ENCODE data around the gene TBC1D10A.

Gene TBC1D10A, protein sequence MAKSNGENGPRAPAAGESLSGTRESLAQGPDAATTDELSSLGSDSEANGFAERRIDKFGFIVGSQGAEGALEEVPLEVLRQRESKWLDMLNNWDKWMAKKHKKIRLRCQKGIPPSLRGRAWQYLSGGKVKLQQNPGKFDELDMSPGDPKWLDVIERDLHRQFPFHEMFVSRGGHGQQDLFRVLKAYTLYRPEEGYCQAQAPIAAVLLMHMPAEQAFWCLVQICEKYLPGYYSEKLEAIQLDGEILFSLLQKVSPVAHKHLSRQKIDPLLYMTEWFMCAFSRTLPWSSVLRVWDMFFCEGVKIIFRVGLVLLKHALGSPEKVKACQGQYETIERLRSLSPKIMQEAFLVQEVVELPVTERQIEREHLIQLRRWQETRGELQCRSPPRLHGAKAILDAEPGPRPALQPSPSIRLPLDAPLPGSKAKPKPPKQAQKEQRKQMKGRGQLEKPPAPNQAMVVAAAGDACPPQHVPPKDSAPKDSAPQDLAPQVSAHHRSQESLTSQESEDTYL

DNA sequence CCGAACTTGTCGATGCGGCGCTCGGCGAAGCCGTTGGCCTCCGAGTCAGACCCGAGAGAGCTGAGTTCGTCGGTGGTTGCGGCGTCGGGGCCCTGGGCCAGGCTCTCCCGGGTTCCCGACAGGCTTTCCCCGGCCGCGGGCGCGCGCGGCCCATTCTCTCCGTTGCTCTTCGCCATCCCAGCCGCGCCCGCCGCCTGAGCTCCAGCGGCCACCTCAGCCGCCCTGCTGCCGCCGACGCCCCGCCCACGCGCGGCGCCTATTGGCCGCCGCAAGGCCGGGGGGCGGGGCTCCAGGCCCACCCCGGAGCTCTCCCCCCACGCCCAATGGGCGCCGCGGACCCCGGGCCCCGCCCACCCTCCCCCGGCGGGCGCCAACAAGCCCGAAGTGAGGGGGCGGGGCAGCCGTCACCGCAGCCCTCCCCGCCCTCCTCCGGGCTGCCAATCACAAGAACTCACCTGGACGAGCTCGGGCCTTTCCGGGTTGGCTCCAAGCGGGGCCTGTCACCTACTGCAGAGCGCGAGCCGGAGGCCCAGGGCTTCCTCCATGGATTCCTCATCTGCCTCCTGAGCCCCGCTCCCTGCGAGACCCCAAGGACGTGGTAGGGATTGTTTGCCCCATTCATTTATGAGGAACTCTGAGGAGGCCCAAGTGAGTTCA lies at the start of gene TBC1D10A:
Gene TBC1D10A (minus strand): TSS at position 236 of the 657 bp plus-strand sequence. CDS start 60 bp downstream, at position 176.
- peak; percentile 73 for DNase-seq

DNA sequence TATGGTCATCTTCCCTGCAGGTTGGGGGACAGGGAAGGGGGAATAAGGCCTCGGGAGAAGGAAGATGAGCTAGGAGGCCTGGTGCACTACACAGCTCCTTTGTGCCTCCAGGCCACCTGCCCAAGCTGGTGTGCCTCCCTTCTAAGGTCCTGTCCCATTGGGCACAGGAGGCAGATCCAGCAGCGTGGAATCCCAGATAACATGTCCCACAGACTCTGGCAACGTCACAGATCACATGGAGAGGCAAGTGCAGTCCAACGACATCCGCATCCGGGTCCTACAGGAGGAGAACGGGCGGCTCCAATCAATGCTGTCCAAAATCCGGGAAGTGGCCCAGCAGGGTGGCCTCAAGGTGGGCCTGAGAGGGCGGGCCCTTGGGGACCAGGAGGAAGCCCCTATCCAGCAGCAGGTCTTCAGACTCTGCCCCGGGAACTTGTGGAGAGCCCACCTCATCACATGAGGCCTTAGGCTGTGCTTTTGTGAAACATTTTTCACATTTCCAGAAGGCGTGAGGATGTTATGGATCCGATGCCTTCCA lies 48.6 kb upstream of the TBC1D10A start:
- DNase-seq: no peak

DNA sequence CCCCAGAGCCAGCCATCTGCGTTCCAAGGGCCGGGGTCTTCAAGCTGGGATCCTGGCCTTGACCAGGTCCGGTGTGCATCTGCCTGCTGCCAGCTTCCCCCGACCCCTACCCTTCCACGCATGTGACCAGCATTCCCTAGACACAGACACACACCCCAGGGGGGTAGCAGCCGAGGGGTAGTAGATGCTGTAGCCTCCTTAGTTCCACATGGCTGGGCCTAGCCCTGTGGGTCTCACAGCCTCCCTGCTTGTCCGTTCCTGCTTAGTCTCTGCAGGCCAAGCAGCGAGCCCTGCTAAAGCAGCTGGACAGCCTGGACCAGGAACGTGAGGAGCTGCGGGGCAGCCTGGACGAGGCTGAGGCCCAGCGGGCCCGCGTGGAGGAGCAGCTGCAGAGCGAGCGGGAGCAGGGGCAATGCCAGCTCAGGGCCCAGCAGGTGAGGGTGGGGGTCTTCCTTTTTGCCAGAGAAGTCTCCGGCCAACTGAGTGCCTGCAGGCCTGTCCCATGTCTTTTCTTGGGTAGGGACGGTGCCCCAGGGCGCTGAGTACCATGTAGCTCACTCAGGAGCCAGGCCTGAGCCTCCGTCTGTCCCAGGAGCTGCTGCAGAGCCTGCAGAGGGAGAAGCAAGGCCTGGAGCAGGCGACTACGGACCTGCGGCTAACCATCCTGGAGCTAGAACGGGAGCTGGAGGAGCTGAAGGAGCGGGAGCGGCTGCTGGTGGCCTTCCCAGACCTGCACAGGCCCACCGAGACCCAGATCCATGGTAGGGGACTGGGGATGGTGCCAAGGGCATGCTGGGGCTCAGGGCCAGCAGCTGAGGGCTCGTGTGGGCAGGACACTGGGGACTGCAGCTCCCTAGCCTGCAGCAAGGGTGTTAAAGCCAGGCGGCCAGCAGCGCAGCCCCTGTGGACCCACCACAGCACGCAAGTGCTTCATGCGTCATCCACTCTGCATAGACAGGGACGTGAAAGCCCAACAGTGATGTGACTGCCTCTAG lies 46.9 kb upstream of the TBC1D10A start:
- no peak for DNase-seq

DNA sequence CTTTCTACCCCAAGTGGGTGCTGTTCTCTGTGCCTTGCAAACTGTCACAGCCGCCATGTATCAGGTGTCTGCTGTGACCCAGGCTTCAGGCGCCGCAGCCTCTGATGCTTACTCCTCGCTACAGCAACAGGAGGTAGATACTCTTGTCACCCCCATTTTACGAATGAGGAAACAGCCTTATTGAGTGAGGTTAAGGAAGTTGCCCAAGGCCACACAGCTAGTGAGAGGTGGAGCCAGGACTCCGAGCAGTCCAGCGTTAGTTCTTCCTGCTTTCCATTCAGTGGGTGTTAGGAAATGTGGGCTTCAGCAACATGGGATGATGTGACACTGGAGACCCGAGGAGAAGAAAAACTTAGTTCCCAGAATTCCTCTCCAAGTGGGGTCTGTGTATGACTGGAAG lies 46.2 kb upstream of the TBC1D10A start:
- no peak for DNase-seq

DNA sequence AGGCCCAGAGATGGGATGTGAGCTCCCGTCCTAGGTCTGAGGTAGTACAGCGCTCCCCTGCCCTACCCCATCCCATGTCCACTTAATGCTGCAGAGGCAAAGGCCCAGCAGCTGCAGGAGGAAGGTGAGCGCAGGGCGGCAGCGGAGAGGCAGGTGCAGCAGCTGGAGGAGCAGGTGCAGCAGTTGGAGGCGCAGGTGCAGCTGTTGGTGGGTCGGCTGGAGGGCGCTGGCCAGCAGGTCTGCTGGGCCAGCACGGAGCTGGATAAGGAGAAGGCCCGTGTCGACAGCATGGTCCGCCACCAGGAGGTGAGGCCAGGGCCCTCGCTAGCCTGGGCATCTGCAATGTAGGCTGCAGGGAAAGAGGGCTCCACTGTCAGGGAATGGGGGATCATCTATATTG lies 45.2 kb upstream of the TBC1D10A start:
- DNase-seq: no peak

DNA sequence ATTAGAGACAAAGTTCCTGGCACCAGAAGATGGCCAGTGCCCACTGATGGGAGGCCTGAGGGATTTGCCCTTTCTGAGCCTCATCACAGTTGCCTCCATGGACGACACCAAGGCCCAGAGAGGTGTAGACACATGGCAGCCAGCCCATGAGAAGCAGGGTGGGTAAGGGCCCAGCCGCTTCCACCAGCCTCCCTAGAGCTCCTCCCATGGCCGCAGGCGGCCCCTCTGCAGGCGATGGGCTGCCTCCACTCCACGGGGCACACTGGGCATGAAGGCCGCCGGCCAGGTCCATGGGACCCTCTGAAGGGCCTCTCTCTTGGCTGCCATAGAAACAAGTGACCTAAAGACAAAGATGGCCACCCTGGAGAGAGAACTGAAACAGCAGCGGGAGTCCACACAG lies 44.6 kb upstream of the TBC1D10A start:
- DNase-seq: no peak

DNA sequence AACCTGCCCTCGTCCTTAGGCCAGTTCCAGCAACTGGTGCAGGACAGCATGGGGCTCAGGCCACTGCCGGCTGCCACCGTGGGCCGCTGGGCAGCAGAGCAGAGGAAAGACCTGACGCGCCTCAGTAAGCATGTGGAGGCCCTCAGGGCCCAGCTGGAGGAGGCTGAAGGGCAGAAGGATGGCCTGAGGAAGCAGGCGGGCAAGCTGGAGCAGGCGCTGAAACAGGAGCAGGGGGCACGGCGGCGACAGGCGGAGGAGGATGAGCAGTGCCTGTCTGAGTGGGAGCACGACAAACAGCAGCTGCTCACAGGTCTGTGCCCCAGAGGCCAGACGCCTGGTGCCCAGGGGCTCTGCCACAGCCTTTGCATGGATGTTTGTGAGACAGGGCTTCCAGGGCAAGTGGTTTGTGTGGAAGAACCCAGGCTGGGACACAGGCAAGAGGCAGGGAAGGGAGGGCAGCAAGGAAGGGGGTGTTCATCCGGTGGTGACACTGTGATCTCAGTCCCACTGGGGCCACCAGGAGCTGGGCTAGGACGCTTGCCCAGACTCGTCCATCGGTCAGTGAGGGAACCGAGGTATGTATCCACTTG lies 44.0 kb upstream of the TBC1D10A start:
- no peak for DNase-seq

DNA sequence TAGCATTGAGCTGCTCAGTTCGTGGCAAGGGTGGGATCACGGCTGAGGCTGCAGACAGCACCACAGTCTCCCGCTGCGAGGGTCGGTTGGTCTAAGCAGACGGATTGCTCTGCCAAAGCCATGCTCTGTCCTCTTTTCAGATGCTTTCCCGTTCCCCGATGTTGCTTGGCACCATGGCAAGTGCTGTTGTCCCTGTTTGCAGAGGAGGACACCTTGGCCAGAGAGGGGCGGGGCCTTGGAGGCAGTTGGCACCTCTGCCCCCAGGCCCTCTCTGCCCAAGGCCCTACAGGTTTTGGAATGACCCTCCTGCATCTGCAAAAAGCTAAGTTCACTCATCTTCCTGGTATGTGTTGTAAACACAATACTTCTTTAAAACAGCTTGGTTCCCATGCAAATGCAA lies 41.7 kb upstream of the TBC1D10A start:
- no peak for DNase-seq

DNA sequence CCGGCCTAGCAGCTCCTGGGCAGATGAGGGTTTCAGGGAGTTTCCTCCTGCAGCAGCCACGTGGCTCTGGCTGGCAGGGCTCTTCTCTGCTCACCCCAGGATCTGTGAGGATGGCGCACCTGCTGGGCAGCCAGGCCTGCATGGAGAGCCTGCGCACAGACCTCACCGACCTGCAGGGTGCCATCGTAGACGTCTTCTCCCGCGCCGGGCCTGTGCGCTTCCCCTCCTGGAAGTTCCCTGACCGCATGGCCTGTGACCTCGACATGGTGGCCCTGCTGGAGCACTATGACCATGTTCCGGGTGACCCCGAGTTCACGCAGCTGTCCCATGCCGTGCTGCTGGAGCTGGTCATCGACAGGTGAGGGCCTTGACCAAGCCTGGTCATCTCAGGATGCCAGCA lies 39.1 kb upstream of the TBC1D10A start:
- DNase-seq: no peak

DNA sequence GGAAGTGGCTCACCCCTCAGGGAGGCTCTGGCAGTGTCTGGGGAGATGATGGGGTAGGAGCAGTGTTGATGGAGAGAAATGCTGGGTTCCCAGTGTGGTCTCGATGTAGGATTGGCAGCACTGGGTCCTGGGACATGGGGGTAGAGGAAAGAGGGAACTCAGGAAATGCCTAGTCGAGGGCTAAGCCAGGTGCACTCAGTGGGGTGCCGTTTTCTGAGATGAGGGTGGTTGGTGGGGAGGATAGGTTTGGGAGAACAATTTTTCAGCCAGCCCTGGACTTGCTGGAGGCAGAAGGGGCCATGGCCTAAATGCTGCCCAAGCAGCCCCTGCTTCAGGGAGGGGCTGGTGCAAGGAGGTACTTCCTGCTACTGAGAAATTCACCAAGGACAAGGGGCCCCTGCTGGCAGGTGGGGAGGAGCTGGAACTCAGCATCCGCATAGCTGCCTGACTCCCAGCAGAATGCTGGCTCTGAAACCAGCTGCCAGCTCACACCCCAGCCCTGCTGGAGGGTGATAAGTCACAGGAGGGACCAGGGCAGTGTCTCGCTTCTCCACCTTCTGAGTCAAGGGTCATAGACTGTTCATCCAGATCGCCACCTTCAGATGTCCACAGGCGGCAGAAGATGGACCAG lies 36.0 kb upstream of the TBC1D10A start:
- no peak for DNase-seq

DNA sequence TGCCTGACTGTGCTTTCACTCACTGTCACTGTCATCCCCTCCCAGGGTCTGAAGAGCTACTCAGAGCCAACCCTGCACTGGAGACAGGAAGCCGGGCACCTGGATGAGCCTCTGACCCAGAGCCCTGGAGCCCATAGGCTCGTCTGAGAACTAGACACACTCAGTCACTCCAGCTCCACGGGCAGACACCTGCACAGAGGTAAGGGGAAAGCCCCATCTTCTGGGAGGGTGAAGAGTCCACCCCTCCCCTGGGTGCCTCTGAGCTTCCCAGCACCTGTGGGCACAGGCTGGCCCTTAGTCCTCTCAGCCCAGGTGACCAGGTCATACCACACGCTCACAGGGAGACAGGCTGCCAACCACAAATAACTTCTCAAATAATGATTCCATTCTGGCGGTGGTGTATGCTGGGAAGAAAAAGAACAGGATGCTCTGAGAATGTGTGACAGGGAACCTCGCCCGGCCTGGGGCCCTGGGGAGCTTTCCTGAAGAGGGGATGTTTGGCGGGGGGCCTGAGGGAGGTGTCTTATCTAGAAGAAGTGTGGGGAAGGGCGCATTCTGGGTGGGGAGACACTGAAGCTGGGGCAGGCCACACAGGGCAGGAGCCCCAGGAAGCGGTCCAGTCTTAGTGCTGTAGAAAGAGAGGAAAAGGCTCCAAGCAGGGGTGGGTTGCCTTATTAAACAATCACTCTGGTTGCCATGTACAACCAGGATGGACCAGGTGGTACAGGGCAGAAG lies 35.3 kb upstream of the TBC1D10A start:
- DNase-seq: no peak

DNA sequence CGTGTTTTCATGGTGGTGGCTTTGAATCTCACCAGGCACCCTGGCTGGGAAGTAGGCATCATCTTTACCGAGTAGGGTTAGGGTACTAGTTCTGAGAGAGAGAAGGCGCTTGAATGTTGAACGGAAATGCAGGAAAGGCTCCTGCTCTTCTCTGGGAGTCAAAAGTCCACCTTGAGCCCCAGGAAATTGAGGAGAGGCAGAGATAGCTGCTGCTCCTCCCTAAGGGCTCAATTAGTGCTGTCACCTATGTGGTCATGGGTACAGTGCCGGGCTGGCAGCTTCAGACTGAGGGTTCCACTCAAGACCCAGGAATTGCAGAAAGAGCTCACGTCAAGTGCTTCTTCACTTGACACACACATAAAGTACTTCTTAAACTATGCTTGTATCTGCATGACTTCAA lies 31.8 kb upstream of the TBC1D10A start:
- DNase-seq: no peak

DNA sequence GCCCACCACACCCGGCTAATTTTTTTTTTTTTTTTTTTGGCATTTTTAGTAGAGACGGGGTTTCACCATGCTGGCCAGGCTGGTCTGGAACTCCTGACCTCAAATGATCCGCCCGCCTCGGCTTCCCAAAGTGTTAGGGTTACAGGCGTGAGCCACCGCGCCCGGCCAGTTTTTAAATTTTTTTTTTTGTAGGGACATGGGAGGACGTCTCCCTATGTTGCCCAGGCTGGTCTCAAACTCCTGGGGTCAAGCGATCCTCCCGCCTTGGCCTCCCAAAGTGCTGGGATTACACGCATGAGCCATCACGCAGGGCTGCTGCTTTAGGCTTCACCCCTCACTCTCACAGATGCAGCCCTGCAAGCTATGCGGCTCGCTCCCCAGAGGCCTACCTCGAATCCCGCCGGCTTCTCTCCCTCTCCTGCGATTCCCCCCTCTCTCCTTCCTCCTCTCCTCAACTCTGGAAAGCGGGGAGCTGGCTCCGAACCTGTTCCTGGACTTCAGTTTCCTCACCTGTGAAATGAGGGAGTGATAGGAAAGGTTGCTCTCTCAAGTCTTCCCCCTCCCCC lies 31.0 kb upstream of the TBC1D10A start:
- DNase-seq: no peak

DNA sequence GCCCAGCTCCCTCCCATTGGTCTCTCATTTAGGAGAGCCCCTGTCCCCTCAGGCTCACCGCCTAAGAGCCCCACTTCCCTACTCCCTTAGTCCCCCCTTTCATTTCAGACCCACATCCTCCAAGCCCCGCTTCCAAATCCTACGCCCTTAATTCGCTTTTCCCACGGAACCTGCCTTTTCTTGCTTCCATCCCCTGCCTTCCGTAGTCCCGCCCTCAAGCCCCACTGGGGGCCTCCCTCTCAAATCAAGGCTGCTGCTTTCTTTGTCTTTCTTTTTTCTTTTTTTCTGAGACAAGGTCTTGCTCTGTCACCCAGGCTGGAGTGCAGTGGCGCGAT lies 30.5 kb upstream of the TBC1D10A start:
- no peak for DNase-seq

DNA sequence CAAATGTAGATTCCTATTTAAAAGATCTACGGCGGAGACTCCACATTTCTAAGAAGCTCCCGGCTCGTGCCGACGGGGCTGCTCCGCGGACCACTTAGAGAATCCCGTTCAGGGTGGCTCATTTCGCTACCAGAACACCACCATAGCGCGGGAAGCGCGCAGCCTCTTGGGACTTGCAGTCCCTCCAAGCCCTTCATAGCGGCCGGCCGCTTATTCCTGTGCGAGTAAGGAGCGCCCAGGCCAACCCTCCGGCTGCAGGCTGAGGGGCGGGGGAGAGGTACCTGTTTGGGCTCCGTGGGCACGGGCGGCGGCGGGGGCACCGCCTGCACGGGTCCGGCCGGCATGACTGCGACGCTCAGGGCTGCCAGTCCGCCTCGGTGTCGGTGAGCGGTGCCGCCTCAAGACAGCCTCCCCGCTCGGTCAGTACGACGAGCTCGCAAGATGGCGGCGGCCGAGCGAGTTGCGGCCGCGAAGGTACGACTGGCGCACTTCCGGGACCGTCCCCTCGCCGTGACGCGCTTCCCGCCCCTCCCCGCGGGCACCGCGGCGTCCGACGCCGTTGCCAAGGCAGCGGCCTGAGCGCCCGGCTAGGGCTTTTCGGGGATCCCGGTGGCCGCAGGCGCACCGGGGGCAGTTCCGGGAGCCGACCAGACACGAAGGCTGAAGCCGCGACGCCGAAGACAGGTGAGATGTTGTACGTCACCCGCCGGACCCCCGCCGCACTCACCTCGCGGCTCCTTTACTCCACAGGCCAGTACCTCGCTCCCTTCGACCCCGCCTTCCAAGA lies 29.9 kb upstream of the TBC1D10A start, which contains the start of the genes CCDC157 and SF3A1:
Gene CCDC157 (plus strand): TSS at position 559 of the 787 bp plus-strand sequence. CDS start 8,994 bp downstream, outside the sequence.
Gene SF3A1 (minus strand): TSS at position 446 of the 787 bp plus-strand sequence. CDS start 102 bp downstream, at position 344.
- DNase-seq: peak; percentile 92

DNA sequence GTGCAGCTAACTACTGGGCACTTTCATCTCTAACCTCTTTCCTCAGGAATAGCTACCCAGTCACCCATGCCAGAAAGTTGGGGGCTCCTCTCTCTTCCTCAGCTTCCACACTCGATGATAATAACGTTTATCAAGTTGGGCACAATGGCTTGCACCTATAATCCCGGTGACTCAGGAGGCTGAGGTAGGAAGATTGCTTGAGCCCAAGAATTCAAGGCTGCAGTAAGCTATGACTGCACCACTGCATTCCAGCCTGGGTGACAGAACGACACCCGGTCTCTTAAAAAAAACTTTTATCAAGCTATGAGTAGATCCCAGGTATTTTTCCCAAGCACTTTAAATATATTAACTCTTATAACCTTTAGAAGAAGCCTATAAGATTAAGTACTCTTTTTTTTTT lies 27.9 kb upstream of the TBC1D10A start:
- no peak for DNase-seq

DNA sequence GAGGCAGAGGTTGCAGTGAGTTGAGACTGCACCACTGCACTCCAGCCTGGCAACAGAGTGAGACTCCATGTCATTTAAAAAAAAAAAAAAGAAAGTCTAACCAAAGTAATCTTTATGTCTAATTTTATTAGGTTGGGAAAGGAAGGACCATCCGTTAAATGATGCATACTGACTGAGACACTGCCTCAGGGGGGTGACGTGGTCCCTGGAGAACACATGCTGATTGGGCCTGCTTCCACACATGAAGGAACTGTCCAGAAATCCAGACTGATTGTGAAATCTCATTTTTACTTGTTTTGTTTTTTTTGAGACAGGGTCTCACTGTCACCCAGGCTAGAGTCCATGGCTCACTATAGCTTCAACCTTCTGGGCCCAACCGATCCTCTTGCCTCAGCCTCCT lies 24.5 kb upstream of the TBC1D10A start:
- DNase-seq: no peak

DNA sequence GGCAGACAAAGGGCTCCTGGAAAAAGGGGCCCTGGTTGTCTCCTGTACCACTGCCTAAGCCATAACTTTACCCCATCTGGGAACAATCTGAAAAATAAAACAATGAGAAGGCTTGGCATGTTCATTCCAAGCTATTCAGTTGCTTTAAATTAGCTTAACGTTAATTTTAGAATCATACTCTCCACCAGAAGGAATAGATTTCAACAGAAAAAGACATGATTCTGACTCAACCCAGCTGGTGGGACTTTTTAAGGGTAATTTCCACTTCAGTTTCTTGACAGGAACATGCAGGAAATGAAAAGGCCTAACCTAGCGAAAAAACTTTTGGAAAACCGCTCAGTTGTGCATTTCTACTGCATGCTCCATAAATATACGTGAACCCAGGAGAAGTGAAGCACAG lies 22.1 kb upstream of the TBC1D10A start:
- DNase-seq: no peak

DNA sequence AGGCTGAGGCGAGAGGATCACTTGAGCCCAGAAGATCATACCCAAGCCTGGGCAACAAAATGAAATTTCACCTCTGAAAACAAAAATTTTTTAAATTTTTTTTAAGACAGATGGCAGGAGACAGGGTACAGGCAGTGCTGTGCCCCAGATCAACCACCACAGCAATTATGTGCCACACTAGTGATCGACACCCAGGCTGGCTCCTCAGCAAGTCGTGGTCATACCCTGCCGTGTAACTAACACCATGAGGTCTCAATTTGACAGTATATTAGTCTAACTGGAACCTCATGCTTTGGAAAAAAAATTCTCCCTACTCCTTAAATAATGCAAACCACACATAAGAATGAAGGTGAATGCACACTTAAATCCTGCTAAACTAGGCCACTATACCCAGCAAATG lies 21.7 kb upstream of the TBC1D10A start:
- DNase-seq: no peak
